NCI-H1417 (cell line): ENCODE measurements around the gene ESR2.
"Not testable (repeated sequence)": the region's sequence is repeated elsewhere in the genome, so short reads cannot be mapped to it uniquely, and the experiment has no call there.

ENCODE experiments used
- DNase-seq, 3 experiments: peaks; one replicate each; lab custom pipeline; 2025; lab: John Stamatoyannopoulos, UW

ESR2 gene

GRCh38 chr14:64221391-64222003 is 72.7 kb downstream of the ESR2 start:
- no peak for DNase-seq

GRCh38 chr14:64220466-64220865 is 73.7 kb downstream of the ESR2 start:
- no peak for DNase-seq

GRCh38 chr14:64220056-64220455 is 74.1 kb downstream of the ESR2 start:
- DNase-seq = no peak

- no peak for DNase-seq
These were observed 75.6 kb downstream of the ESR2 start for GRCh38 chr14:64218344-64219240.

GRCh38 chr14:64217834-64218233 is 76.3 kb downstream of the ESR2 start:
- no peak for DNase-seq

GRCh38 chr14:64217308-64217707 is 76.9 kb downstream of the ESR2 start:
- DNase-seq = no peak

- DNase-seq = no peak
These were observed 78.2 kb downstream of the ESR2 start for GRCh38 chr14:64215978-64216377.

- DNase-seq = no peak
These were observed 78.9 kb downstream of the ESR2 start for GRCh38 chr14:64215274-64215673.

GRCh38 chr14:64213853-64214570 is 80.2 kb downstream of the ESR2 start:
- no peak for DNase-seq

- no peak for DNase-seq
These were observed 81.1 kb downstream of the ESR2 start for GRCh38 chr14:64213086-64213485.

- DNase-seq = no peak
These were observed 81.5 kb downstream of the ESR2 start for GRCh38 chr14:64212666-64213065.

- not testable (repeated sequence) for DNase-seq
These were observed 83.3 kb downstream of the ESR2 start for GRCh38 chr14:64210912-64211311.

- DNase-seq = no peak
These were observed 84.0 kb downstream of the ESR2 start for GRCh38 chr14:64210216-64210615.

- DNase-seq = no peak
These were observed 84.6 kb downstream of the ESR2 start for GRCh38 chr14:64209444-64210131.

GRCh38 chr14:64208981-64209380 is 85.2 kb downstream of the ESR2 start:
- no peak for DNase-seq

- DNase-seq = no peak
These were observed 85.9 kb downstream of the ESR2 start for GRCh38 chr14:64208261-64208660.

GRCh38 chr14:64203366-64204006 is 90.7 kb downstream of the ESR2 start:
- no peak for DNase-seq

- DNase-seq = peak in 1 of 3 experiments; percentile 36
These were observed 91.5 kb downstream of the ESR2 start for GRCh38 chr14:64202716-64203115.

- DNase-seq = no peak
These were observed 92.1 kb downstream of the ESR2 start for GRCh38 chr14:64201921-64202545.

GRCh38 chr14:64201296-64201695 is 92.9 kb downstream of the ESR2 start:
- DNase-seq = no peak

GRCh38 chr14:64200170-64200569 is 94.0 kb downstream of the ESR2 start:
- no peak for DNase-seq
